DOHH2 (cell line): ENCODE results near the gene DNPH1.

Experiments
- H3F3A ChIP-seq: fragments of 200-600 bp; sonication (generic), shearing (Covaris generic); 2 replicates; pipeline ENCODE4 v1.6.0; 2016; ENCODE audit warnings: antibody characterized with exemption, mild to moderate bottlenecking; ENCODE audit not compliant: control insufficient read depth, insufficient read depth
- H3K27ac ChIP-seq: fragments of 200-600 bp; sonication (generic); 2 replicates; pipeline ENCODE4 v1.5.1; 2014; ENCODE audit warnings: low read depth, mild to moderate bottlenecking, low read length, moderate library complexity
- H3K27me3 ChIP-seq: fragments of 200-600 bp; sonication (generic); 2 replicates; pipeline ENCODE4 v1.6.1; 2014; ENCODE audit warnings: mild to moderate bottlenecking, low read length, mixed read lengths; ENCODE audit not compliant: control insufficient read depth
- H3K36me3 ChIP-seq: fragments of 200-600 bp; sonication (generic); 2 replicates; pipeline ENCODE4 v1.6.1; 2014; ENCODE audit warnings: mild to moderate bottlenecking, low read length, moderate library complexity, mixed read lengths; ENCODE audit not compliant: control insufficient read depth
- H3K4me1 ChIP-seq: fragments of 200-600 bp; sonication (generic); 2 replicates; pipeline ENCODE4 v1.6.1; 2014; ENCODE audit warnings: mild to moderate bottlenecking, low read length, mixed read lengths; ENCODE audit not compliant: control insufficient read depth
- H3K4me2 ChIP-seq: fragments of 200-600 bp; sonication (generic); 2 replicates; pipeline ENCODE4 v1.6.0; 2014; ENCODE audit warnings: mild to moderate bottlenecking, low read length, moderate library complexity
- H3K4me3 ChIP-seq: fragments of 200-600 bp; sonication (generic); 2 replicates; pipeline ENCODE4 v1.5.1; 2014; ENCODE audit warnings: mild to moderate bottlenecking, low read length, mixed read lengths
- H3K79me2 ChIP-seq: fragments of 200-600 bp; sonication (generic); 2 replicates; pipeline ENCODE4 v1.6.1; 2014; ENCODE audit warnings: mild to moderate bottlenecking, low read length, mixed read lengths; ENCODE audit not compliant: control insufficient read depth
- H3K9me2 ChIP-seq: fragments of 200-600 bp; sonication (generic); replicated peaks from 2 replicates; pipeline ENCODE4 v1.6.1; 2014; ENCODE audit warnings: mild to moderate bottlenecking, low read length, mixed read lengths; ENCODE audit not compliant: control insufficient read depth
- H3K9me3 ChIP-seq: fragments of 200-600 bp; sonication (generic); 2 replicates; pipeline ENCODE4 v1.6.1; 2014; ENCODE audit warnings: antibody characterized with exemption, low read length, mixed read lengths; ENCODE audit not compliant: control insufficient read depth, insufficient read depth
- H4K20me1 ChIP-seq: fragments of 200-600 bp; sonication (generic); 2 replicates; pipeline ENCODE4 v1.6.0; 2014; ENCODE audit warnings: low read depth, mild to moderate bottlenecking, antibody characterized with exemption, low read length, moderate library complexity; ENCODE audit not compliant: control insufficient read depth, insufficient read depth
- EZH2phosphoT487 ChIP-seq: fragments of 200-600 bp; sonication (generic); IDR thresholded peaks from 2 replicates; pipeline ENCODE4 v1.6.1; 2017; ENCODE audit warnings: borderline replicate concordance, mild to moderate bottlenecking, antibody characterized with exemption, low read length, moderate library complexity, mixed read lengths
- TF ChIP-seq, protein P1 (sequence below): fragments of 200-600 bp; sonication (generic); IDR thresholded peaks from one replicate; pipeline ENCODE4 v1.5.1; 2014; ENCODE audit warnings: antibody characterized with exemption, mild to moderate bottlenecking, low read depth, low read length; ENCODE audit not compliant: poor library complexity, severe bottlenecking

Gene DNPH1

DNA sequence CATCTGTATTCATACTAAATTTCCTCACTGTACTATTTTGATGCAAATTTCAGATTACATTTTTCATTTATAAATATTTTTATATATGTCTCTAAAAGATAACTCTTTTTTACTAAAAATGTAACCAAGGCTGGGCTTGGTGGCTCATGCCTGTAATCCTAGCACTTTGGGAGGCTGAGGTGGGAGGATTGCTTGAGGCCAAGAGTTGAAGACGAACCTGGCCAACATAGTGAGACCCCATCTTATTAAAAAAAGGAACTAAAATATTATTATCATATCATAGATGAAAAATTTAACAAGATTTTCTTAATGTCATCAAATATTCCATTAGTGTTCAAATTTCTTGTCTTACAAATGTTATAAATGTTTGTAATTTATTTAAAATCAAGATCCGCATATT lies 6.6 kb upstream of the DNPH1 start:
- peaks cover 6% of the 10 kb centered on the region for H3K27me3 ChIP-seq
- TF ChIP-seq EZH2phosphoT487: no peak
- TF ChIP-seq, protein P1, sequence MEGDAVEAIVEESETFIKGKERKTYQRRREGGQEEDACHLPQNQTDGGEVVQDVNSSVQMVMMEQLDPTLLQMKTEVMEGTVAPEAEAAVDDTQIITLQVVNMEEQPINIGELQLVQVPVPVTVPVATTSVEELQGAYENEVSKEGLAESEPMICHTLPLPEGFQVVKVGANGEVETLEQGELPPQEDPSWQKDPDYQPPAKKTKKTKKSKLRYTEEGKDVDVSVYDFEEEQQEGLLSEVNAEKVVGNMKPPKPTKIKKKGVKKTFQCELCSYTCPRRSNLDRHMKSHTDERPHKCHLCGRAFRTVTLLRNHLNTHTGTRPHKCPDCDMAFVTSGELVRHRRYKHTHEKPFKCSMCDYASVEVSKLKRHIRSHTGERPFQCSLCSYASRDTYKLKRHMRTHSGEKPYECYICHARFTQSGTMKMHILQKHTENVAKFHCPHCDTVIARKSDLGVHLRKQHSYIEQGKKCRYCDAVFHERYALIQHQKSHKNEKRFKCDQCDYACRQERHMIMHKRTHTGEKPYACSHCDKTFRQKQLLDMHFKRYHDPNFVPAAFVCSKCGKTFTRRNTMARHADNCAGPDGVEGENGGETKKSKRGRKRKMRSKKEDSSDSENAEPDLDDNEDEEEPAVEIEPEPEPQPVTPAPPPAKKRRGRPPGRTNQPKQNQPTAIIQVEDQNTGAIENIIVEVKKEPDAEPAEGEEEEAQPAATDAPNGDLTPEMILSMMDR: no peak
- no peaks in the 10 kb centered on the region for H3K79me2 ChIP-seq

DNA sequence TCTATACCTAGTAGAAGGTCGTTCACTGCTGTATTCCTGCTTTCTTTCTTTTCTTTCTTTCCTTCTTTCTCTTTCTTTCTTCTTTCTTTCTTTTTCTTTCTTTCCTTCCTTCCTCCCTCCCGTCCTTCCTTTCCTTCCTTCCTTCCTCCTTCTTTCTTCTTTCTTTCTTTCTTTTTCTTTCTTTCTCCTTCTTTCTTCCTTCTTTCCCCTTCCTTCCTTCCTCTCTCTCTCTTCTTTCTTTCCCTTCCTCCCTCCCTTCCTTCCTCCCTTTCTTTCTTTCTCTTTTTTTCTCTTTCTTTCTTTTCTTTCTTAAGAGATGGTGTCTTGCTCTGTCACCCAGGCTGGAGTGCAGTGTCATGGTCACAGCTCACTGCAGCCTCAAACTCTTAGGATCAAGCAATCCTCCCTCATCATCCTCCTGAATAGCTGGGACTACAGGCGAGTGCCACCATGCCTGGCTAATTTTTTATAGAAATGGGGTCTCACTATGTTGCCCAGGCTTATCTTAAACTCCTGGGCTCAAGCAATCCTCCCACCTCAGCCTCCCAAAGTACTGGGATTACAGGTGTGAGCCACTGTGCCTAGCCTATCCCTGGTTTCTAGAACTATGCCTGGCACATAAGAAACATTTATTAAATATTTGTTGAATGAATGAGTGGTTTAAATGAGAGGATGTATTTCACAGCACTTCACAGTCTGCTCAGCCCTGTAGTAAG lies 2.6 kb upstream of the DNPH1 start:
- TF ChIP-seq, protein P1: no peak
- TF ChIP-seq EZH2phosphoT487: no peak
- H3F3A ChIP-seq: no peaks in the 10 kb centered on the region
- no peaks in the 10 kb centered on the region for H3K9me2 ChIP-seq
- no peaks in the 10 kb centered on the region for H3K9me3 ChIP-seq
- H3K4me2 ChIP-seq: no peak overlapping the region
- no peaks in the 10 kb centered on the region for H4K20me1 ChIP-seq
- H3K36me3 ChIP-seq: peaks cover 12% of the 10 kb centered on the region
- H3K27me3 ChIP-seq: peaks cover 2% of the 10 kb centered on the region; the same call in 1 of the 2 replicates
- peaks cover 25% of the 10 kb centered on the region for H3K79me2 ChIP-seq
- H3K27ac ChIP-seq: no peak overlapping the region
- no peak overlapping the region for H3K4me3 ChIP-seq
- peaks cover 26% of the 10 kb centered on the region for H3K4me1 ChIP-seq

More for the DNA sequence above, 6.6 kb upstream of the DNPH1 start:
- H4K20me1 ChIP-seq: no peaks in the 10 kb centered on the region
- H3K9me2 ChIP-seq: no peaks in the 10 kb centered on the region
- H3F3A ChIP-seq: no peaks in the 10 kb centered on the region
- no peak overlapping the region for H3K27ac ChIP-seq
- no peaks in the 10 kb centered on the region for H3K36me3 ChIP-seq
- H3K9me3 ChIP-seq: peaks cover 5% of the 10 kb centered on the region; the same call in 1 of the 2 replicates
- no peak overlapping the region for H3K4me2 ChIP-seq
- H3K4me3 ChIP-seq: no peak overlapping the region
- no peaks in the 10 kb centered on the region; the same call in 1 of the 2 replicates for H3K4me1 ChIP-seq

DNA sequence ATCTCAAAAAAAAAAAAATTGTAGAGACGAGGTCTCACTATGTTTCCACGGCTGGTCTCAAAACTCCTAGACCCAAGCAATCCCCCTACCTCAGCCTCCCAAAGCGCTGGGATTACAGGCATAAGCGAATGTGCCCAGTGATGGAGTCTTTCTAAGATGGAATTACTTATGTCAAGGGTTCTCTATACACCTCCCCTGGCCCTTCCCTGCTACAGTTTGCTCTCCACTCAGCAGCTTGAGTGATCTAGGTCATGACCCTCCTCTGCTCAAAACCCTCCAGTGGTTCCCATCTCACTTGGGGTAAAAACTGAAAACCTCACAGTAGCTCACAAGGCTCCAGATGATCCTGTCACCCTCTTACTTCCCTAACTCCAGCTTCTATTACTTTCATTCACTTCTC lies 1.8 kb upstream of the DNPH1 start:
- H3K27ac ChIP-seq: no peak overlapping the region
- TF ChIP-seq, protein P1: no peak
- no peak for TF ChIP-seq EZH2phosphoT487
- peaks cover 2% of the 10 kb centered on the region; the same call in 1 of the 2 replicates for H3K27me3 ChIP-seq
- H4K20me1 ChIP-seq: no peaks in the 10 kb centered on the region
- H3F3A ChIP-seq: no peaks in the 10 kb centered on the region
- H3K4me3 ChIP-seq: no peak overlapping the region
- H3K4me2 ChIP-seq: no peak overlapping the region
- H3K79me2 ChIP-seq: peaks cover 32% of the 10 kb centered on the region
- H3K36me3 ChIP-seq: peaks cover 17% of the 10 kb centered on the region
- no peaks in the 10 kb centered on the region for H3K9me2 ChIP-seq
- H3K4me1 ChIP-seq: peaks cover 33% of the 10 kb centered on the region
- no peaks in the 10 kb centered on the region for H3K9me3 ChIP-seq
